Calu3 (cell line): ENCODE results near the gene EFNA1. TPM values are rescaled to one million over a fixed set of nuclear protein-coding genes. Genes with fewer than 3 reads are reported as not detected.

Source experiments
- BruUV-seq: library from RNA; stranded (reverse); fragments of 400-500 nt; replicated peaks from 2 replicates; lab custom pipeline; 2021; lab: Mats Ljungman, UMichigan
- CTCF ChIA-PET: fragments of 300-600 bp; sonication (Branson Sonifier 250); formaldehyde crosslinking; loops from one replicate; lab custom pipeline; 2022; ENCODE audit warnings: antibody characterized with exemption; lab: Charles Lee
- DNase-seq: peaks from one replicate; pipeline ENCODE4 v3.0.0; 2022
- H3K27ac Mint-ChIP-seq: one replicate; pipeline ENCODE4 v1.8.0; 2022; ENCODE audit warnings: mixed read lengths; ENCODE audit not compliant: unreplicated experiment
- H3K27me3 Mint-ChIP-seq: one replicate; pipeline ENCODE4 v1.8.0; 2022; ENCODE audit warnings: mixed read lengths; ENCODE audit not compliant: unreplicated experiment
- H3K36me3 Mint-ChIP-seq: one replicate; pipeline ENCODE4 v1.8.0; 2022; ENCODE audit warnings: mild to moderate bottlenecking, moderate library complexity, mixed read lengths; ENCODE audit not compliant: insufficient read depth, unreplicated experiment
- H3K4me1 Mint-ChIP-seq: one replicate; pipeline ENCODE4 v1.8.0; 2022; ENCODE audit warnings: mild to moderate bottlenecking, low read depth, mixed read lengths; ENCODE audit not compliant: unreplicated experiment
- H3K4me3 Mint-ChIP-seq: one replicate; pipeline ENCODE4 v1.8.0; 2022; ENCODE audit warnings: mild to moderate bottlenecking, low read depth, moderate library complexity, mixed read lengths; ENCODE audit not compliant: unreplicated experiment
- H3K9me3 Mint-ChIP-seq: one replicate; pipeline ENCODE4 v1.8.0; 2022; ENCODE audit warnings: low read depth, mixed read lengths; ENCODE audit not compliant: unreplicated experiment
- CTCF ChIP-seq: fragments of 200-600 bp; IDR thresholded peaks from one replicate; pipeline ENCODE4 v1.8.0; 2022; ENCODE audit warnings: antibody characterized with exemption; ENCODE audit not compliant: unreplicated experiment
- intact Hi-C: fragments of 100-400 bp; cut with micrococcal nuclease; formaldehyde crosslinking; loops from one replicate; pipeline ENCODE4 v1.10.0; 2022; ENCODE audit not compliant: unreplicated experiment
- total RNA-seq: library from RNA; stranded (reverse); gene quantifications from 2 replicates; pipeline ENCODE4 v1.2.3, GENCODE V29; 2022

Gene EFNA1
- total RNA-seq, 1 experiment from 2014 or later, result 41.7 TPM

GRCh38 chr1:155094622-155094948 is 33.1 kb upstream of the EFNA1 start:
- H3K4me3 Mint-ChIP-seq, result no peak overlapping the region
- no peak for DNase-seq
- H3K27ac Mint-ChIP-seq, result no peak overlapping the region
- no TSS peak for BruUV-seq
- H3K36me3 Mint-ChIP-seq, result no peaks in the 10 kb centered on the region
- intact Hi-C loops, result loop anchor here (1.0 to 5.0 kb wide), 2 partner anchors 33 to 74 kb away; partner anchors contain the start of gene EFNA1
- peaks cover 10% of the 10 kb centered on the region for H3K4me1 Mint-ChIP-seq
- H3K9me3 Mint-ChIP-seq, result no peaks in the 10 kb centered on the region
- CTCF ChIA-PET, result interaction anchor here (1.5 to 1.9 kb wide), 2 partner anchors 73 to 78 kb away, joined by 7 to 8 read pairs; partner anchors contain the start of gene KRTCAP2
- no peak for TF ChIP-seq CTCF
- peaks cover 16% of the 10 kb centered on the region for H3K27me3 Mint-ChIP-seq

GRCh38 chr1:155099331-155099730 is 28.3 kb upstream of the EFNA1 start:
- intact Hi-C loops, result no loop called here
- no peak for DNase-seq
- Mint-ChIP-seq H3K4me3 (no peak overlapping the region), H3K27me3 (peaks cover 19% of the 10 kb centered on the region), H3K9me3 (no peaks in the 10 kb centered on the region), H3K27ac (no peak overlapping the region), H3K4me1 (peaks cover 3% of the 10 kb centered on the region), H3K36me3 (no peaks in the 10 kb centered on the region)
- BruUV-seq, result no TSS peak
- CTCF ChIA-PET, result interaction anchor here (0.6 to 0.7 kb wide), 5 partner anchors 39 to 963 kb away, joined by 3 to 8 read pairs (median 4); no protein-coding TSS in a partner anchor
- TF ChIP-seq CTCF, result no peak

GRCh38 chr1:155103325-155103724 is 24.4 kb upstream of the EFNA1 start:
- no peaks in the 10 kb centered on the region for H3K4me1 Mint-ChIP-seq
- H3K27ac Mint-ChIP-seq, result no peak overlapping the region
- H3K9me3 Mint-ChIP-seq, result no peaks in the 10 kb centered on the region
- peaks cover 23% of the 10 kb centered on the region for H3K27me3 Mint-ChIP-seq
- TF ChIP-seq CTCF, result no peak
- no peak overlapping the region for H3K4me3 Mint-ChIP-seq
- intact Hi-C loops, result no loop called here
- DNase-seq, result no peak
- no peaks in the 10 kb centered on the region for H3K36me3 Mint-ChIP-seq
- CTCF ChIA-PET, result interaction anchor here (0.6 kb wide), 2 partner anchors 79 to 100 kb away, joined by 3 to 6 read pairs; no protein-coding TSS in a partner anchor
- no TSS peak for BruUV-seq

- no TSS peak for BruUV-seq
- TF ChIP-seq CTCF, result no peak
- intact Hi-C loops, result no loop called here
- H3K27ac Mint-ChIP-seq, result no peak overlapping the region
- no peak overlapping the region for H3K4me3 Mint-ChIP-seq
- CTCF ChIA-PET, result no interaction called here
- H3K27me3 Mint-ChIP-seq, result peaks cover 23% of the 10 kb centered on the region
- DNase-seq, result no peak
- H3K9me3 Mint-ChIP-seq, result no peaks in the 10 kb centered on the region
- H3K4me1 Mint-ChIP-seq, result no peaks in the 10 kb centered on the region
- H3K36me3 Mint-ChIP-seq, result no peaks in the 10 kb centered on the region
Measured at GRCh38 chr1:155104605-155105534, 22.8 kb upstream of the EFNA1 start.
